Activated CD4-positive, alpha-beta T cell treated with anti-CD3 and anti-CD28 coated beads for 36 hours (primary cell): ENCODE measurements around the gene RPLP2. TPM values are rescaled to one million over a fixed set of nuclear protein-coding genes. Genes with fewer than 3 reads are reported as not detected.
A peak's percentile ranks its signal among the peaks of the same experiment; 100 is the strongest.

Experiments used
- ATAC-seq: fragments of 200-7000 bp; cut with Tn5 transposase; one replicate; pipeline ENCODE4 v1.10.0; 2021; ENCODE audit warnings: mild to moderate bottlenecking, moderate library complexity
- CTCF ChIA-PET: fragments of 350-600 bp; sonication (Branson Sonifier 250); formaldehyde crosslinking; loops from one replicate; lab custom pipeline; 2021; ENCODE audit warnings: antibody characterized with exemption; lab: Charles Lee
- POLR2A ChIA-PET: fragments of 350-600 bp; sonication (Branson Sonifier 250); formaldehyde crosslinking; loops from one replicate; lab custom pipeline; 2021; ENCODE audit warnings: antibody characterized with exemption, inconsistent platforms; lab: Charles Lee
- DNase-seq: peaks from one replicate; pipeline ENCODE4 v3.0.0-alpha.2; 2020
- H3K27ac Mint-ChIP-seq: one replicate; pipeline ENCODE4 v1.8.0; 2021; ENCODE audit warnings: mixed read lengths
- H3K27me3 Mint-ChIP-seq: one replicate; pipeline ENCODE4 v1.8.0; 2021; ENCODE audit warnings: mixed read lengths
- H3K36me3 Mint-ChIP-seq: one replicate; pipeline ENCODE4 v1.8.0; 2021; ENCODE audit warnings: low read depth, mixed read lengths
- H3K4me1 Mint-ChIP-seq: one replicate; pipeline ENCODE4 v1.8.0; 2021; ENCODE audit warnings: mixed read lengths
- H3K4me3 Mint-ChIP-seq: one replicate; pipeline ENCODE4 v1.8.0; 2021; ENCODE audit warnings: mild to moderate bottlenecking, moderate library complexity, mixed read lengths
- H3K9me3 Mint-ChIP-seq: one replicate; pipeline ENCODE4 v1.8.0; 2021; ENCODE audit warnings: low read depth, mixed read lengths
- intact Hi-C, 2 experiments: fragments of 100-400 bp; cut with DNase I in 1 of 2; cut with micrococcal nuclease in 1 of 2; formaldehyde crosslinking; loops; one replicate each; pipeline versions ENCODE4 v1.14.2 to v1.15.1; 2022 to 2024; cut with DNase I, micrococcal nuclease
- total RNA-seq, 2 experiments: library from RNA; stranded (reverse); gene quantifications; one replicate each; pipeline ENCODE4 v1.2.3, GENCODE V29; 2021

Gene RPLP2
- total RNA-seq, 2 experiments from 2014 or later = 2,132 to 3,230 TPM

GRCh38 chr11:787084-787675 lies 22.6 kb upstream of the RPLP2 start:
- H3K4me3 Mint-ChIP-seq = no peak overlapping the region
- no peak overlapping the region for H3K27ac Mint-ChIP-seq
- peaks cover 8% of the 10 kb centered on the region for H3K4me1 Mint-ChIP-seq
- CTCF ChIA-PET = no interaction called here
- no peak for ATAC-seq
- intact Hi-C loops = no loop called here
- POLR2A ChIA-PET = no interaction called here
- H3K27me3 Mint-ChIP-seq = no peaks in the 10 kb centered on the region
- H3K36me3 Mint-ChIP-seq = peaks cover 13% of the 10 kb centered on the region
- no peak for DNase-seq
- H3K9me3 Mint-ChIP-seq = no peaks in the 10 kb centered on the region

GRCh38 chr11:788009-788640 lies 21.6 kb upstream of the RPLP2 start:
- ChIA-PET POLR2A (no interaction called here), CTCF (no interaction called here)
- DNase-seq = no peak
- H3K27ac Mint-ChIP-seq = no peak overlapping the region
- peaks cover 13% of the 10 kb centered on the region for H3K36me3 Mint-ChIP-seq
- peaks cover 8% of the 10 kb centered on the region for H3K4me1 Mint-ChIP-seq
- ATAC-seq = no peak
- no peaks in the 10 kb centered on the region for H3K27me3 Mint-ChIP-seq
- no peaks in the 10 kb centered on the region for H3K9me3 Mint-ChIP-seq
- intact Hi-C loops = no loop called here
- H3K4me3 Mint-ChIP-seq = no peak overlapping the region

GRCh38 chr11:788953-789940 lies 20.5 kb upstream of the RPLP2 start:
- POLR2A ChIA-PET = interaction anchor here (0.6 kb wide), 1 partner anchor 17 kb away, joined by 8 read pairs; no protein-coding TSS in a partner anchor
- Mint-ChIP-seq H3K27ac (no peak overlapping the region), H3K4me1 (peaks cover 3% of the 10 kb centered on the region), H3K36me3 (peaks cover 13% of the 10 kb centered on the region), H3K27me3 (no peaks in the 10 kb centered on the region), H3K4me3 (peak overlapping the region; percentile 28), H3K9me3 (no peaks in the 10 kb centered on the region)
- ATAC-seq (no peak), DNase-seq (no peak)
- CTCF ChIA-PET = interaction anchor here (0.6 kb wide), 1 partner anchor 15 kb away, joined by 3 read pairs; no protein-coding TSS in a partner anchor
- intact Hi-C loops = no loop called here

GRCh38 chr11:789943-790342 lies 19.8 kb upstream of the RPLP2 start, which contains the start of gene CEND1:
TSS of gene CEND1 (minus strand) at chr11:790090. CDS start at chr11:788576, 1,514 bp downstream.
- no peaks in the 10 kb centered on the region for H3K27me3 Mint-ChIP-seq
- ATAC-seq (peak; percentile 64), DNase-seq (peak; percentile 76)
- no peaks in the 10 kb centered on the region for H3K9me3 Mint-ChIP-seq
- CTCF ChIA-PET = interaction anchor here (0.6 kb wide), 1 partner anchor 15 kb away, joined by 3 read pairs; no protein-coding TSS in a partner anchor
- H3K4me1 Mint-ChIP-seq = peaks cover 6% of the 10 kb centered on the region
- H3K27ac Mint-ChIP-seq = no peak within 1 kb of the TSS
- H3K4me3 Mint-ChIP-seq = peak within 1 kb of the TSS; percentile 28
- peaks cover 17% of the 10 kb centered on the region for H3K36me3 Mint-ChIP-seq
- intact Hi-C loops = loop anchor here (1.0 to 10.0 kb wide), 2 partner anchors 13 to 215 kb away; partner anchors contain the start of genes GATD1 (in 1 of the 2) and PHRF1 (in 1 of the 2)
- POLR2A ChIA-PET = interaction anchor here (0.6 kb wide), 1 partner anchor 16 kb away, joined by 8 read pairs; no protein-coding TSS in a partner anchor

- Mint-ChIP-seq H3K27me3 (no peaks in the 10 kb centered on the region), H3K36me3 (peaks cover 17% of the 10 kb centered on the region), H3K9me3 (no peaks in the 10 kb centered on the region), H3K27ac (no peak overlapping the region), H3K4me3 (no peak overlapping the region), H3K4me1 (peaks cover 8% of the 10 kb centered on the region)
- CTCF ChIA-PET = no interaction called here
- ATAC-seq = peak; percentile 3
- no peak for DNase-seq
- POLR2A ChIA-PET = no interaction called here
- intact Hi-C loops = loop anchor here (1.0 to 10.0 kb wide), 2 partner anchors 14 to 216 kb away; partner anchors contain the start of genes GATD1 (in 1 of the 2) and PHRF1 (in 1 of the 2)
Measured at GRCh38 chr11:790721-791564, 18.8 kb upstream of the RPLP2 start.

GRCh38 chr11:791658-792534 lies 17.9 kb upstream of the RPLP2 start:
- Mint-ChIP-seq H3K27ac (no peak overlapping the region), H3K36me3 (peaks cover 17% of the 10 kb centered on the region), H3K4me1 (peaks cover 12% of the 10 kb centered on the region), H3K9me3 (no peaks in the 10 kb centered on the region), H3K4me3 (no peak overlapping the region), H3K27me3 (no peaks in the 10 kb centered on the region)
- POLR2A ChIA-PET = no interaction called here
- CTCF ChIA-PET = no interaction called here
- intact Hi-C loops = loop anchor here in 1 of 2 experiments (10.0 kb wide), 1 partner anchor 217 kb away; the partner anchor contains the start of gene PHRF1
- ATAC-seq = no peak
- DNase-seq = no peak

- Mint-ChIP-seq H3K4me1 (peaks cover 13% of the 10 kb centered on the region), H3K36me3 (peaks cover 17% of the 10 kb centered on the region), H3K4me3 (no peak overlapping the region), H3K9me3 (no peaks in the 10 kb centered on the region), H3K27ac (no peak overlapping the region), H3K27me3 (no peaks in the 10 kb centered on the region)
- DNase-seq = no peak
- ATAC-seq = no peak
- ChIA-PET POLR2A (no interaction called here), CTCF (no interaction called here)
- intact Hi-C loops = loop anchor here in 1 of 2 experiments (10.0 kb wide), 1 partner anchor 218 kb away; the partner anchor contains the start of gene PHRF1
Measured at GRCh38 chr11:792535-792821, 17.3 kb upstream of the RPLP2 start.

GRCh38 chr11:792873-793272 lies 16.9 kb upstream of the RPLP2 start:
- H3K27me3 Mint-ChIP-seq = no peaks in the 10 kb centered on the region
- intact Hi-C loops = loop anchor here in 1 of 2 experiments (10.0 kb wide), 1 partner anchor 218 kb away; the partner anchor contains the start of gene PHRF1

GRCh38 chr11:793556-793955 lies 16.2 kb upstream of the RPLP2 start:
- no peaks in the 10 kb centered on the region for H3K9me3 Mint-ChIP-seq
- ChIA-PET CTCF (no interaction called here), POLR2A (no interaction called here)
- H3K4me3 Mint-ChIP-seq = no peak overlapping the region
- no peaks in the 10 kb centered on the region for H3K27me3 Mint-ChIP-seq
- no peak for ATAC-seq
- peaks cover 13% of the 10 kb centered on the region for H3K4me1 Mint-ChIP-seq
- no peak for DNase-seq
- intact Hi-C loops = loop anchor here in 1 of 2 experiments (10.0 kb wide), 1 partner anchor 219 kb away; the partner anchor contains the start of gene PHRF1
- H3K27ac Mint-ChIP-seq = no peak overlapping the region
- peaks cover 17% of the 10 kb centered on the region for H3K36me3 Mint-ChIP-seq

More at GRCh38 chr11:792873-793272, 16.9 kb upstream of the RPLP2 start:
- no peak for DNase-seq
- Mint-ChIP-seq H3K4me1 (peaks cover 13% of the 10 kb centered on the region), H3K27ac (no peak overlapping the region), H3K9me3 (no peaks in the 10 kb centered on the region), H3K36me3 (peaks cover 17% of the 10 kb centered on the region), H3K4me3 (no peak overlapping the region)
- POLR2A ChIA-PET = no interaction called here
- no peak for ATAC-seq
- CTCF ChIA-PET = no interaction called here
